Stimulated activated CD4-positive, alpha-beta T cell treated with anti-CD3 and anti-CD28 coated beads, TNF-alpha, amount 100 ng/mL, for 48 hours (primary cell): Measurements from ENCODE around the gene RRP36.

Source experiments
- DNase-seq, 3 donors: peaks; one replicate each; pipeline ENCODE4 v3.0.0-alpha.2; 2020; ENCODE audit warnings: low read depth in 3 of 3

RRP36 gene

DNA sequence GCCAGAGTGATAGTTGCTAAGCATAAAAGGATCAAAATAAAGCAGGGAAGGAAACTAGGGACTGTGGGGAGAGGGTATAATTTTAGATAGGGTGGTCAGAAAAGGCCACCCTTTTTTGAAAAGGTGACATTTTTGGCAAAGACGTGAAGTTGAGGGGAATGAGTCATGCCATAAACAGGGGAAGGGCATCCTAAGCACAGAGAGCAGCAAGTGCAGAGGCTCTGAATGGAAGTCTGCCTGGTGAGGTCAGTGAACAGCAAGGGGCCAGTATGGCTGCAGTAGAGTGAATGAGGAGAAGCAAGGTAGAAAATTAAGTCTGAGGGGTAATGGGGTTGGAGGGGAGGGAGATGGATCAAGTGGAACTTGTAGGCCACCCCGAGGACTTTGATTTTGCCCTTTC lies 40.4 kb downstream of the RRP36 start:
- DNase-seq, result no peak

- DNase-seq, result no peak
Measured at GRCh38 chr6:43062818-43063217, 41.4 kb downstream of the RRP36 start.

- DNase-seq, result no peak
Measured at GRCh38 chr6:43070028-43070632, 48.7 kb downstream of the RRP36 start.

- DNase-seq, result no peak
Measured at GRCh38 chr6:43074847-43075669, 53.6 kb downstream of the RRP36 start.

- peak in 1 of 3 donors; percentile 36 for DNase-seq
Measured at GRCh38 chr6:43075670-43076463, 54.4 kb downstream of the RRP36 start, which contains the start of gene PTK7. PTK7 (plus strand) TSS chr6:43076314; CDS start chr6:43076489, 175 bp downstream.

DNA sequence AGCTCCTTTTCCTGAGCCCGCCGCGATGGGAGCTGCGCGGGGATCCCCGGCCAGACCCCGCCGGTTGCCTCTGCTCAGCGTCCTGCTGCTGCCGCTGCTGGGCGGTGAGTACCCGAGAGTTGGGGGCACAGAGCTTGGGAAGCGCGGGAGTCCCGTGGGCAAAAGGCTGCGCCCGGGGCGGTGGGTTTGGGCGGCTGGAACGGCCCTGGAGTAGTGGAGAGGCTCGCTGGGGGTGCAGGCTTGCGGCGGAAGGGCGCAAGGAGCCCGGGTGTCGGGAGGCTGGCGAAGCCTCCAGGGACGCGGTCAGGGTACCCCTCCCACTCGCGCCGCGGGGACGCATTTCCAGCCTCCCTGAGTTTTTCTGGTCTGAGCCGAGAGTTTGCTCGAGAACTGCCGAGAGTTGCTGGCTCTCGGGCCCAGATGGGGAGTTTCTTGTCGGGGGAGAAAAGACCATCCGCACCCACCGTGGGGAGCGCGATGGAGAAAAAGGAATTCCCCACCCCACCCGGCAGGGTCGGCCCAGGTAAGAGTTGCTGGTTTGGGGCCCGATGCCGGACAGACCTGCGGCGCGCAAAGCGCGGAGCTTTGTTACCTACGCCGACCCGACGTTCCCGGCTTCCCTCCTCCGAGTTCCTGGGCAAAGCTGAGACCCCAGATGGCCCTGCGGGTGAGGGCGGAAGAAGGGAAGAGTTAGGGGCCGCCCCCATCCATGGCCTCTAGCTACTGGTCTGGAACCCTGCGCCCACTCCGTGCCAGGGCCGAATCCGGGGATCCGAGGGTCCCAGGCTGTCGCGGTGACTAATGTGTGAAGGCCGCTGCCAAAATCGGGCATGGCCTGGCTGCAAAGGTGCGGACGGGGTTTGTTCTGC lies 55.3 kb downstream of the RRP36 start:
- DNase-seq, result no peak

DNA sequence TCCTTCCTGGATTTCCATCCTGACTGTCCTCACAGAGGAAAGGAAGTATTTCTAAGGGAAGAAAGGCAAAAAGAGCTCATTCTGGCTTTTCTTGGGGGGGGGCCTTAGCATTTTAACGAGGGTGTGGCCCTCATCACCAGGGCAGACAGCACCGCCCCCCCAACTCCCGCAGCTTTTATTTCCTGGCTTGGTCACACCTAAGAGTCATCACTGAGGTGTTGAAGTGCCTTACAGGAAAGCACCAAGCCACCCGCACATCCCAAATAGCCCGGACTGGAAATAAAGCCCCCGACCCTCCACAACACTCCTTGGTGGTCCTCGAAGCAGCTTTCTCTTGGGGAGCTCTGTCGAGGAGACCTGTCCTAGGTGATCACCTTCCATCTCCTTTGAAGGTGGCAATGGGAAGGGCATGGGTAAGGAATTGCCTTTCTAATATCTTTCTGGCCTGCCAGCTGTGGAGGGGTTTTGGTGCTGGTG lies 55.9 kb downstream of the RRP36 start:
- DNase-seq, result no peak

GRCh38 chr6:43077981-43078511 lies 56.6 kb downstream of the RRP36 start:
- DNase-seq, result no peak

DNA sequence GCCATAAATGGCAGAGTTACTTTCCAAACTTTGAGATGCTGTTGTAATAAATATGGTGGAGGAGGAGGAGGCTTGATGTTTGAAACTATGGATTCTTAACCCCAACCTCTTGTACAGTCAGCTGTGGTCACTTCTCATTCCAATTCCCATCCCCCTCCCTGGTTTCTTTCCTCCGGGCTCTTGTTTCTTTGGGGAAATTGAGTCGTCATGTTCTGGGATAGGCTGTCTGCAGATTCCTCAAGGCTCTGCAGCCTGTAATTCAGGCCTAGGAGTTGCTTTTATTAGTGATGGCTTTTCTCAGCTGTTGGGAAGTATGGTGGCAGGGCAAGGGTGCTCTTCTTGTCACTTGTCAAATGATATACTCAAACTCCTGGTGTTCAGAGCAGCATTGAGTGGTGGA lies 57.3 kb downstream of the RRP36 start:
- no peak for DNase-seq
